HCT116 (cell line): ENCODE results near the gene NCKAP5.

Experiments
- EGR1 ChIP-seq: IDR thresholded peaks from 2 replicates; pipeline ENCODE4 v1.6.1; 2012; ENCODE audit warnings: low read depth
- FOSL1 ChIP-seq: IDR thresholded peaks from 2 replicates; pipeline ENCODE4 v1.6.1; 2012; ENCODE audit warnings: low read depth
- YY1 ChIP-seq: IDR thresholded peaks from 2 replicates; pipeline ENCODE4 v1.6.1; 2011; ENCODE audit warnings: low read length, low read depth, moderate library complexity, mild to moderate bottlenecking; ENCODE audit not compliant: insufficient replicate concordance; ENCODE audit errors: extremely low read depth
- TF ChIP-seq, protein P1 (sequence below), 3 experiments: fragments of 200-600 bp in 1 of 3; sonication (generic) in 1 of 3; IDR thresholded peaks in 2 of 3; conservative IDR thresholded peaks in 1 of 3; 2 replicates each; pipeline ENCODE4 v1.5.1; 2012 to 2017; ENCODE audit warnings: low read depth in 2 of 3, low read length in 2 of 3, antibody characterized with exemption in 1 of 3, borderline replicate concordance in 1 of 3, control low read depth in 1 of 3, mild to moderate bottlenecking in 1 of 3, mixed read lengths in 1 of 3, mixed run types in 1 of 3, moderate library complexity in 1 of 3; ENCODE audit not compliant: insufficient read depth in 1 of 3

GRCh38 chr2:132654968-132655367 lies 913.3 kb downstream of the NCKAP5 start:
- TF ChIP-seq YY1: no peak
- no peak for TF ChIP-seq EGR1
- TF ChIP-seq, protein P1, sequence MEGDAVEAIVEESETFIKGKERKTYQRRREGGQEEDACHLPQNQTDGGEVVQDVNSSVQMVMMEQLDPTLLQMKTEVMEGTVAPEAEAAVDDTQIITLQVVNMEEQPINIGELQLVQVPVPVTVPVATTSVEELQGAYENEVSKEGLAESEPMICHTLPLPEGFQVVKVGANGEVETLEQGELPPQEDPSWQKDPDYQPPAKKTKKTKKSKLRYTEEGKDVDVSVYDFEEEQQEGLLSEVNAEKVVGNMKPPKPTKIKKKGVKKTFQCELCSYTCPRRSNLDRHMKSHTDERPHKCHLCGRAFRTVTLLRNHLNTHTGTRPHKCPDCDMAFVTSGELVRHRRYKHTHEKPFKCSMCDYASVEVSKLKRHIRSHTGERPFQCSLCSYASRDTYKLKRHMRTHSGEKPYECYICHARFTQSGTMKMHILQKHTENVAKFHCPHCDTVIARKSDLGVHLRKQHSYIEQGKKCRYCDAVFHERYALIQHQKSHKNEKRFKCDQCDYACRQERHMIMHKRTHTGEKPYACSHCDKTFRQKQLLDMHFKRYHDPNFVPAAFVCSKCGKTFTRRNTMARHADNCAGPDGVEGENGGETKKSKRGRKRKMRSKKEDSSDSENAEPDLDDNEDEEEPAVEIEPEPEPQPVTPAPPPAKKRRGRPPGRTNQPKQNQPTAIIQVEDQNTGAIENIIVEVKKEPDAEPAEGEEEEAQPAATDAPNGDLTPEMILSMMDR (IDR thresholded peaks at IDR 0.05 in 2 of 3, conservative IDR thresholded peaks at IDR 0.05 in 1 of 3; ENCODE audit: borderline replicate concordance in 1 of 3, insufficient read depth in 1 of 3, low read depth in 2 of 3, low read length in 2 of 3): no peak
- no peak for TF ChIP-seq FOSL1
